Measurements from ENCODE around the gene PDK1.

DNA sequence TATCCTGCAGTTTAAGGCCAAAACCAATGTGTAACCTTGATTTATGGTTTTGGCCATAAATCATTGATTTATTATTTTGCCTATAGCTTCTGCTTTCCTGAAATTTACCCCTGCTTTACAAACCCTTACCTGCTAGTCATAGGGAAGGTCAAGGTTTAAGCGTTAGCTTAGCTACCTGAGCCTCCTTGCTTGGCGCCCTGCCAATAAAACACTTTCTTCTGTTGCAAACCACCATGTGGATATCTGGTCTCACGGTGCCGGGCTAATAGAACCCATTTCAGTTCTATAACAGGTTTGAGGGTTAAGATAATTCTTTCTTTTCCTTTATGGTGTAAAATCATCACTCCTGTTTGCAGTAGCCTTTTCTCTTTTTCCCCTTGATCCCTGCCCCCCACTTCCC is 72.2 kb downstream of the PDK1 start:
- TF ChIP-seq, protein P1, sequence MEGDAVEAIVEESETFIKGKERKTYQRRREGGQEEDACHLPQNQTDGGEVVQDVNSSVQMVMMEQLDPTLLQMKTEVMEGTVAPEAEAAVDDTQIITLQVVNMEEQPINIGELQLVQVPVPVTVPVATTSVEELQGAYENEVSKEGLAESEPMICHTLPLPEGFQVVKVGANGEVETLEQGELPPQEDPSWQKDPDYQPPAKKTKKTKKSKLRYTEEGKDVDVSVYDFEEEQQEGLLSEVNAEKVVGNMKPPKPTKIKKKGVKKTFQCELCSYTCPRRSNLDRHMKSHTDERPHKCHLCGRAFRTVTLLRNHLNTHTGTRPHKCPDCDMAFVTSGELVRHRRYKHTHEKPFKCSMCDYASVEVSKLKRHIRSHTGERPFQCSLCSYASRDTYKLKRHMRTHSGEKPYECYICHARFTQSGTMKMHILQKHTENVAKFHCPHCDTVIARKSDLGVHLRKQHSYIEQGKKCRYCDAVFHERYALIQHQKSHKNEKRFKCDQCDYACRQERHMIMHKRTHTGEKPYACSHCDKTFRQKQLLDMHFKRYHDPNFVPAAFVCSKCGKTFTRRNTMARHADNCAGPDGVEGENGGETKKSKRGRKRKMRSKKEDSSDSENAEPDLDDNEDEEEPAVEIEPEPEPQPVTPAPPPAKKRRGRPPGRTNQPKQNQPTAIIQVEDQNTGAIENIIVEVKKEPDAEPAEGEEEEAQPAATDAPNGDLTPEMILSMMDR (IDR thresholded peaks at IDR 0.05), result no peak
- TF ChIP-seq EZH2phosphoT487 (IDR thresholded peaks at IDR 0.05), result no peak
